ENCODE measurements around the gene UBL3. TPM values are rescaled to one million over a fixed set of nuclear protein-coding genes. Genes with fewer than 3 reads are reported as not detected.

UBL3 gene
- total RNA-seq, 1 donor from 2014 or later = 15.5 TPM

GRCh38 chr13:29761815-29762214 is 88.6 kb downstream of the UBL3 start:
- intact Hi-C loops (cut with micrococcal nuclease) = no loop called here

GRCh38 chr13:29761160-29761559 is 89.3 kb downstream of the UBL3 start:
- intact Hi-C loops (cut with micrococcal nuclease) = no loop called here

GRCh38 chr13:29760544-29760943 is 89.9 kb downstream of the UBL3 start:
- intact Hi-C loops (cut with micrococcal nuclease) = no loop called here

- intact Hi-C loops (cut with micrococcal nuclease) = loop anchor here (5.0 kb wide), 1 partner anchor 161 kb away; the partner anchor contains the start of gene SLC7A1
Measured at GRCh38 chr13:29758531-29759114, 91.8 kb downstream of the UBL3 start.

- intact Hi-C loops (cut with micrococcal nuclease) = loop anchor here (5.0 kb wide), 1 partner anchor 159 kb away; the partner anchor contains the start of gene SLC7A1
Measured at GRCh38 chr13:29756506-29756905, 93.9 kb downstream of the UBL3 start.

- intact Hi-C loops (cut with micrococcal nuclease) = no loop called here
Measured at GRCh38 chr13:29754473-29754806, 96.0 kb downstream of the UBL3 start.

- intact Hi-C loops (cut with micrococcal nuclease) = no loop called here
Measured at GRCh38 chr13:29753618-29754472, 96.6 kb downstream of the UBL3 start.

GRCh38 chr13:29752175-29752574 is 98.2 kb downstream of the UBL3 start:
- intact Hi-C loops (cut with micrococcal nuclease) = no loop called here

- intact Hi-C loops (cut with micrococcal nuclease) = no loop called here
Measured at GRCh38 chr13:29750183-29750530, 100.3 kb downstream of the UBL3 start.

GRCh38 chr13:29749401-29750182 is 100.8 kb downstream of the UBL3 start:
- intact Hi-C loops (cut with micrococcal nuclease) = no loop called here

- intact Hi-C loops (cut with micrococcal nuclease) = no loop called here
Measured at GRCh38 chr13:29748097-29748496, 102.3 kb downstream of the UBL3 start.

GRCh38 chr13:29746148-29746677 is 104.2 kb downstream of the UBL3 start:
- intact Hi-C loops (cut with micrococcal nuclease) = no loop called here

GRCh38 chr13:29745704-29746103 is 104.7 kb downstream of the UBL3 start:
- intact Hi-C loops (cut with micrococcal nuclease) = no loop called here

- intact Hi-C loops (cut with micrococcal nuclease) = no loop called here
Measured at GRCh38 chr13:29743201-29743786, 107.1 kb downstream of the UBL3 start.

- intact Hi-C loops (cut with micrococcal nuclease) = no loop called here
Measured at GRCh38 chr13:29740961-29741360, 109.5 kb downstream of the UBL3 start.

GRCh38 chr13:29737061-29737460 is 113.4 kb downstream of the UBL3 start:
- intact Hi-C loops (cut with micrococcal nuclease) = no loop called here

- intact Hi-C loops (cut with micrococcal nuclease) = no loop called here
Measured at GRCh38 chr13:29733147-29733611, 117.2 kb downstream of the UBL3 start.

GRCh38 chr13:29730253-29730652 is 120.2 kb downstream of the UBL3 start:
- intact Hi-C loops (cut with micrococcal nuclease) = no loop called here

GRCh38 chr13:29722415-29722814 is 128.0 kb downstream of the UBL3 start:
- intact Hi-C loops (cut with micrococcal nuclease) = no loop called here

- intact Hi-C loops (cut with micrococcal nuclease) = no loop called here
Measured at GRCh38 chr13:29721766-29722165, 128.7 kb downstream of the UBL3 start.

GRCh38 chr13:29718694-29719093 is 131.7 kb downstream of the UBL3 start:
- intact Hi-C loops (cut with micrococcal nuclease) = no loop called here

Data from T-helper 1 cell treated with Interleukin-12 subunit alpha and Interleukin-12 subunit beta and Interleukin-4 antibody, amounts not matched to agents 30 ng/mL and 1 ng/mL, for 36 hours (primary cell).